ENCODE results near the gene ZGRF1. TPM values are rescaled to one million over a fixed set of nuclear protein-coding genes. Genes with fewer than 3 reads are reported as not detected.

The ZGRF1 gene
- polyA plus RNA-seq, 1 experiment: 2.0 TPM

GRCh38 chr4:112545346-112545745 is 91.4 kb downstream of the ZGRF1 start:
- Histone ChIP-seq H3K27ac (ENCODE audit: low read depth, low read length) (no peak overlapping the region), H3K27me3 (ENCODE audit: control insufficient read depth, insufficient read depth, low read length) (no peaks in the 10 kb centered on the region), H3K4me3 (ENCODE audit: low read depth, low read length) (no peak overlapping the region), H3K9me3 (ENCODE audit: control insufficient read depth, insufficient read depth, low read length) (no peaks in the 10 kb centered on the region)
- no peak for DNase-seq (ENCODE audit: low read depth, low spot score)
- no peak for TF ChIP-seq CTCF (IDR thresholded peaks at IDR 0.05; ENCODE audit: low read depth, low read length)
- CTCF ChIA-PET: no interaction called here
- POLR2A ChIA-PET: no interaction called here

GRCh38 chr4:112540695-112541094 is 96.0 kb downstream of the ZGRF1 start:
- no peak for TF ChIP-seq CTCF (IDR thresholded peaks at IDR 0.05; ENCODE audit: low read depth, low read length)
- Histone ChIP-seq H3K4me3 (ENCODE audit: low read depth, low read length) (no peak overlapping the region), H3K27ac (ENCODE audit: low read depth, low read length) (no peak overlapping the region), H3K9me3 (ENCODE audit: control insufficient read depth, insufficient read depth, low read length) (no peaks in the 10 kb centered on the region), H3K27me3 (ENCODE audit: control insufficient read depth, insufficient read depth, low read length) (no peaks in the 10 kb centered on the region)
- POLR2A ChIA-PET: no interaction called here
- CTCF ChIA-PET: interaction anchor here (1.2 kb wide), 1 partner anchor 16 kb away, joined by 4 read pairs; no protein-coding TSS in a partner anchor
- DNase-seq (ENCODE audit: low read depth, low spot score): no peak

- no peak for TF ChIP-seq CTCF (IDR thresholded peaks at IDR 0.05; ENCODE audit: low read depth, low read length)
- ChIA-PET POLR2A (no interaction called here), CTCF (interaction anchor here (1.7 kb wide), 1 partner anchor 13 kb away, joined by 7 read pairs; no protein-coding TSS in a partner anchor)
- Histone ChIP-seq H3K9me3 (ENCODE audit: control insufficient read depth, insufficient read depth, low read length) (no peaks in the 10 kb centered on the region), H3K27ac (ENCODE audit: low read depth, low read length) (no peak overlapping the region), H3K4me3 (ENCODE audit: low read depth, low read length) (no peak overlapping the region), H3K27me3 (ENCODE audit: control insufficient read depth, insufficient read depth, low read length) (no peaks in the 10 kb centered on the region)
- DNase-seq (ENCODE audit: low read depth, low spot score): no peak
Measured at GRCh38 chr4:112536123-112536522, 100.6 kb downstream of the ZGRF1 start.

GRCh38 chr4:112532267-112532666 is 104.4 kb downstream of the ZGRF1 start:
- ChIA-PET CTCF (interaction anchor here (1.5 kb wide), 1 partner anchor 8 kb away, joined by 9 read pairs; no protein-coding TSS in a partner anchor), POLR2A (no interaction called here)
- no peaks in the 10 kb centered on the region for H3K9me3 ChIP-seq (ENCODE audit: control insufficient read depth, insufficient read depth, low read length)
- no peak for DNase-seq (ENCODE audit: low read depth, low spot score)
- no peaks in the 10 kb centered on the region for H3K27me3 ChIP-seq (ENCODE audit: control insufficient read depth, insufficient read depth, low read length)
- no peak overlapping the region for H3K27ac ChIP-seq (ENCODE audit: low read depth, low read length)
- no peak for TF ChIP-seq CTCF (IDR thresholded peaks at IDR 0.05; ENCODE audit: low read depth, low read length)
- H3K4me3 ChIP-seq (ENCODE audit: low read depth, low read length): no peak overlapping the region

- Histone ChIP-seq H3K27me3 (ENCODE audit: control insufficient read depth, insufficient read depth, low read length) (no peaks in the 10 kb centered on the region), H3K4me3 (ENCODE audit: low read depth, low read length) (no peak overlapping the region), H3K9me3 (ENCODE audit: control insufficient read depth, insufficient read depth, low read length) (no peaks in the 10 kb centered on the region), H3K27ac (ENCODE audit: low read depth, low read length) (no peak overlapping the region)
- no peak for TF ChIP-seq CTCF (IDR thresholded peaks at IDR 0.05; ENCODE audit: low read depth, low read length)
- POLR2A ChIA-PET: interaction anchor here (0.7 kb wide), 1 partner anchor 246 kb away, joined by 3 read pairs; no protein-coding TSS in a partner anchor
- CTCF ChIA-PET: interaction anchor here (0.6 to 1.3 kb wide), 3 partner anchors 9 to 234 kb away, joined by 3 to 14 read pairs (median 4); no protein-coding TSS in a partner anchor
- no peak for DNase-seq (ENCODE audit: low read depth, low spot score)
Measured at GRCh38 chr4:112531146-112531545, 105.6 kb downstream of the ZGRF1 start.
